ENCODE results near the gene CCND2.
"Not testable (repeated sequence)": the region's sequence is repeated elsewhere in the genome, so short reads cannot be mapped to it uniquely, and the experiment has no call there.

Gene CCND2

DNA sequence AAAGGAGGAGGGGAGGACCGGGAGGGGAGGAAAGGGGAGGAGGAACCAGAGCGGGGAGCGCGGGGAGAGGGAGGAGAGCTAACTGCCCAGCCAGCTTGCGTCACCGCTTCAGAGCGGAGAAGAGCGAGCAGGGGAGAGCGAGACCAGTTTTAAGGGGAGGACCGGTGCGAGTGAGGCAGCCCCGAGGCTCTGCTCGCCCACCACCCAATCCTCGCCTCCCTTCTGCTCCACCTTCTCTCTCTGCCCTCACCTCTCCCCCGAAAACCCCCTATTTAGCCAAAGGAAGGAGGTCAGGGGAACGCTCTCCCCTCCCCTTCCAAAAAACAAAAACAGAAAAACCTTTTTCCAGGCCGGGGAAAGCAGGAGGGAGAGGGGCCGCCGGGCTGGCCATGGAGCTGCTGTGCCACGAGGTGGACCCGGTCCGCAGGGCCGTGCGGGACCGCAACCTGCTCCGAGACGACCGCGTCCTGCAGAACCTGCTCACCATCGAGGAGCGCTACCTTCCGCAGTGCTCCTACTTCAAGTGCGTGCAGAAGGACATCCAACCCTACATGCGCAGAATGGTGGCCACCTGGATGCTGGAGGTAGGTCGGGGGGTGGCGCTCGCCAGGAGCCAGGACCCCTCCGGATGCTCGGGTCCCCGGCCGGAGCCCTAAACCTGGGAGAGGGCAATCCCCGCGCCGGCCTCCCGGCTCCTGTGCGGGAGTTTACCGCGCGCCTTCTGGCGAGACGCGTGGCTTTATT, at the start of gene CCND2:
Gene CCND2 (plus strand): TSS at position 111 of the 744 bp plus-strand sequence. CDS start 279 bp downstream, at position 390.
- DNase-seq, result peak; percentile 90

DNA sequence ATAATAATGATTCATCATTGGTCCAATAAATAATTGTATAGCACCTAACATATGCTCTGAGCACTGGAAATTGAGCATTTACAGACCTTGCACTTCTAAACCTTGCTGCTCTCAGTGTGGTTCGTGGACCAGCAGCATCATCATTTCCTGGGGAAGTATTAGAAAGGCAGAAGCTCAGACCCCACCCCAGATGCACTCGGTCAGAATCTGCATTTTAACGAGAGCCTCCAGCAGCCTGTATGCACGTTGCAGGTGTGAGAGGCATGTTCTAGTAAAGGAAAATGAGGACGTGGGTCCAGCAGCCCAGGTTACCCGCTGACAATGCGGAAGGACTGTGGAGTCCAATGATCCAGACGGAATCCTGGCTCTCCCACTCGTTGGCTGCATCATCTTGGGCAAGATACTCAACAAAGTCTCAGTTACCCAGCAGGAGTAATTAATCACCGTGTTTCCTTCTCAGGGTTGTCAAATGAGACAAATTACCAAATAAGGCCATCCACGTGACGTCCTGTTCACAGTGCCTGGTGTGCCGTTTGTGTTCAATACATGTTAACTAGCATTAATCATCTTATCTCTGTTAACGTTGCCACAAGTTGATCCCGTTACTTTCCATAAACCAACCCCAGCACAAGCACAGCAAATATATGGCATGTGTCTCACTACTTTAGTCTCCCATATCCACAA, 49.2 kb upstream of the CCND2 start:
- no peak for DNase-seq

DNA sequence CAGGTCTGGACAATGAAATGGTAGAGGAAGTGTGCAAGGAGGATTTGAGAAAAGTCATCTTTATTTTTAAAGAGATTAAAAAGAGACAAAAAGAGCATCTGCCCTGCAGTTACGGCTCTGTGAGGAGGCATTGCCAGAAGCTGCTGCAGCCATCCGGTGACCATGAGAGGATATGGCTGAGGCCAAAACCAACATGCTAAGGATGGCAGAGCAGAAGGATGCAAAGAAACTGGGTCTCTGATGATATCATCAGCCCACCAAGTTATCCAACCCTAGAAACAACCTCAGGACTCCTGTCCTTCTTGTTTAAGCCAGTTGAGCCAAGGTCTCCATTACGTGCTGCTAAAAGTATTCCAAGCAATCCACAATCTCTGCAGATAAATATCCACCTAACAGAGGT, 48.0 kb upstream of the CCND2 start:
- DNase-seq, result no peak

- no peak for DNase-seq
These were observed 46.5 kb upstream of the CCND2 start for GRCh38 chr12:4227046-4227445.

GRCh38 chr12:4228122-4228580, 45.4 kb upstream of the CCND2 start:
- no peak for DNase-seq

DNA sequence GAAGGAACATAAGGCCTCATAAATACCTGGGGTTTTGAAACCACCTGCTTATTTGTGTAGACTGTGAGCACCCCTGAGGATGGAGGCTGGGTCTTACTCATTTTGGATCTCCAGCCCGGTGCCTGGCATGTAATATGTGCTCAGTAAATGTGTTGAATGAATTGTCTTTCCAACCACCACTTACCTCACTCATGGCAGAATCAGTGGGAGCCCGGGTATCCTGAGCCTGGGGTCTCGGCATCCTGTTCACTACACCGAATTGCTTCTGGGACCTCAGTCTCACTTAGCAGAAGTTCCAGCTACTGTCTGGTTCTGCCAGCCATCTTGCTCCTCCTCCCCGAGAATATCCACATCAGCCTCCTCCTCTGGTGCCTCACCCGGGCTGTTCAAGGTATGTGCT, 43.0 kb upstream of the CCND2 start:
- DNase-seq, result no peak

DNA sequence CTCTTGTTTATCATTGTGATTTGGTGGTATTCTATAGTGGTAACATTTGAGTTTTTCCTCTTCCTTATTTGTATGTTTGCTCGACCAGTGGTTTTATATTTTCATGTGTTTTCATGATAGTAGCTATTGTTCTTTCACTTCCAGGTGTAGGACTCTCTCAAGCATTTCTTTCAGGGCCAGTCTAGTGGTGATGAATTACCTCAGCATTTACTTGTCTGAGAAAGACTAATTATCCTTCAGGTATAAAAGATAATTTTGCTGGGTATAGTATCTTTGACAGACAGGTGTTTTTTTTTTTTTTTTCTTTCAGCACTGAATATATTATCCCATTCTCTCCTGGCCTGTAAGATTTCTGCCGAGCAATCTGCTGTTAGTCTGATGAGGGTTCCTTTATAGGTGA, 35.0 kb upstream of the CCND2 start:
- DNase-seq, result no peak

DNA sequence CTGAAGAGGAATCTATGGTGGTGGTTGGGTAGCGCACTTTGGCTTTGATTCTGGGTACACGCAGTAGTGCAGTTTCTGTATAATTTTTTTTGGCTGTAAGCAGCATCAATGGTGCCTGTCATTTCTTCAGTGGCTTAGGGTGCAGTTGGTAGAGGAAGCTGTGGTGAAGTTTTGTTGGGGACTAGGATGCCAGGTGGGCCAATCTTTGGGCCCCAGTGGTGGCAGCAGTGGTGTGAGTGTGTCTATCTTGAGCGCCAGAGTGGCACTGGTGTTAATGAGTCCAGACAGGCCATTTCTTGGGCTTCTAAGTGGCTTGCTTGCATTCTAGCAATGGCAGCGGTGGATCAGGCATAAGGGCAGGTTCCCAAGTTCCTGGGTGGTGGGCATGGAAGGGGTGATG, 33.8 kb upstream of the CCND2 start:
- no peak for DNase-seq

- DNase-seq, result no peak
These were observed 33.3 kb upstream of the CCND2 start for GRCh38 chr12:4240161-4240783.

GRCh38 chr12:4240981-4241380, 32.6 kb upstream of the CCND2 start:
- no peak for DNase-seq

GRCh38 chr12:4241592-4241991, 32.0 kb upstream of the CCND2 start:
- DNase-seq, result no peak

GRCh38 chr12:4242595-4242994, 31.0 kb upstream of the CCND2 start:
- no peak for DNase-seq

DNA sequence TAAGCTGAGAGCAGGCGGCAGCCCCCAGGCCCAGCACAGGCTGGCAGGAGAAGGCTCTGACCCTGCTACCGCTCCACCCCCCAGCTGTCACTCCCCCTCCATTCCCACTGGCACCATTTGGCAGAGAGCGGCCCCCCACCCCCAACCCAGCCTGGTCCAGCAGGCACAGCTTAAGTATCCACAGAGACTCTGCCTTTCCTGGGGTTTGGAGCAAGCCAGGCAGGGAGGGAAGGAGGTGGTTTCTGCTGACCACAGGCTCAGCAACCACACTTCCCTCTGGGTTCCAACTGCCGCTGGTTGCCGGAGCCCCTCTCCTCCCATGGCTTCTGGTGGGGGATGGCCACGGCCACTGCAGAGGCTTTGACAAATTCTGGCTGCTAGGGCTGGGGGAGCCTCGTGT, 30.5 kb upstream of the CCND2 start:
- DNase-seq, result no peak

DNA sequence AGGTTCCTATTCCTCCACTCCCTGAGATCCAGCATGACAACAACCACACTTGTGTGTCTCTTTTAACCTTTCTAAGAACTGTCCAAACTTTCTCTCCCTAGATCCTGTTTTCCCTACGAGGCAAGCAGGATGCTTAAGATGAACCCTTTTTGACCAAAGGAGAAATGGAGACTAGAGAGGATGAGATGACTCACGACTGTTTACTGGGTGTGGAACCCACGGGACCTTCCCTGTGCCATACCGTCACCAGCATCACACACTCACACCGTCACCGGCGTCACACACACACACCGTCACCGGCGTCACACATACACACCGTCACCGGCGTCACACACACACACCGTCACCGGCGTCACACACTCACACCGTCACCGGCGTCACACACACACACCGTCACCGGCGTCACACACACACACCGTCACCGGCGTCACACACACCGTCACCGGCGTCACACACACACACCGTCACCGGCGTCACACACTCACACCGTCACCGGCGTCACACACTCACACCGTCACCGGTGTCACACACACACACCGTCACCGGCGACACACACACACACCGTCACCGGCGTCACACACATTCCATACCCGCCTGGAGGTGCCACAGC, 30.0 kb upstream of the CCND2 start:
- not testable (repeated sequence) for DNase-seq

- no peak for DNase-seq
These were observed 28.7 kb upstream of the CCND2 start for GRCh38 chr12:4244868-4245267.

DNA sequence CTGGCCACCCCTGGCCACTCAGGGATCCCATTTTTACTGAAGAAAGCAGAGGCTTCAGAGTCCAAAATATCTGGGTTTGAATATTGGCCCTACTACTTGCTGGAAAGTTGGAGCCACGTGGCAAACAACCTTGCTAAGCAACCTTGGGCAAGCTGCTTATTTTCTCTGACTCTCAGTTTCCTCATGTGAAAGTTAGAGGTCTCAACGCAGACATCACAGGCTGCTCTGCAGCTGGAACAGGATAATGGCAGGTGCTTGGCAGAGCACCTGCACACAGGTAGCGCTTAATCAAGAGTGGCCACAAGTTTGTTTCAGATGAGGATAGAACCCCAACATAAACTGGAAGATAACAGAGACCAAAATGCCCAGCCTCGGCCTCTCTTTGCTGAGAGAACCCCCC, 28.1 kb upstream of the CCND2 start:
- no peak for DNase-seq

GRCh38 chr12:4246116-4246515, 27.4 kb upstream of the CCND2 start:
- no peak for DNase-seq

GRCh38 chr12:4250691-4251090, 22.9 kb upstream of the CCND2 start:
- DNase-seq, result peak; percentile 15

- DNase-seq, result peak; percentile 37
These were observed 22.2 kb upstream of the CCND2 start for GRCh38 chr12:4251216-4251891.

DNA sequence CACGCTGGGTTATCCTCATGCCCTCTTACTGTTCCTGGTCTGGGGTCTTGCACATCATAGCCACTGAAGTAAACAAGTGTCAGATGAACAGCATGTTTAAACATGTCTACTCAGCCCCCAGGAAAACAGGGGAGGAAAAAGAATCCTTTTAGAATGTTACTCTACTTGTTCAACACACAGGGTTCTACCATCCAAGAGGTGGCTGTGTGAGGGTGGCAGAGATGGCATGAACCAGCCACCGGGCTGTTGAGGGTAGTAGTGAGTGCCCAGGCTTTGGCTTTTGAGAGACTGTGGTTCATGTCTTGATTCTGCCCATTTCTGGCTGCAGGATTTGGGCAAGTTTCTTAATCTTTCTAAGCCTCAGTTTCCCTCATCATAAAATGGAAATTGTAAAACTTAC, 21.6 kb upstream of the CCND2 start:
- DNase-seq, result no peak

GRCh38 chr12:4252601-4253000, 21.0 kb upstream of the CCND2 start:
- DNase-seq, result no peak

DNA sequence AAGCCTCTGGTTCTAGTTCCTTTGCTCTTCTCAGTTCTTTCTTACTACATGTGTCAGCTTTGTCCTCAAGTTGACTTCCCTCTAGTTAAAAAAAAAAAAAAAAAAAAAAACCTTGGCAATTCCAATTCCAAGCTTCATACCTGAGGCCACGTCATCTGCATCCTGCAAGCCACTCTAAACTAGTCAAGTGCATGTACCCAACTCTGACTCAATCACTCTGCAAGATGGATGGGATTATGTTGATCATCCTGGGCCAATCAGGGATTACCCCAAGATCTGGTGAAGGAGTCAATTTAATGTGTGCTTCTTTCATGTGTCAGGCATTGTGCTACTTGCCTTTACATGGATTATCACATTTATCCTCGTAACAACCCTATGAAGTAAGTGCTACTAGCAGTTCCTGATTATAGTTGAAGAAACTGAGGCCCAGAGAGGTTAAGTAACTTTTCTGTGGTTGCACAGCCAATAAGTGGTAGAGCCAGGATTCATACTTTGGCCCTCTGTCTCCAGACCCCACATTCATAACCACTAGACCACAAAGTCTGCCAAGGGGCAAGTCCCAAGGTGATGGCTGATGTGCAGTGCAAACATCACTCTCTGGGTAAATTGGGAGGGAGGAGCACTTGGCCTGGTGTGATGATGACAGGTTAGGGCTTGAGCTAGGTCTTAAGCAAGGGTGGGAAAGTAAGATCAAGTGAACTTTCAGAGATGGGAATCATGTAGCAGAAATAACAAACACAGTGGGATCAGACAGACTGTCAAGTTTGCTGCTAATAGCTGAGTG, 17.3 kb upstream of the CCND2 start:
- no peak for DNase-seq
